ENCODE measurements around the gene TMEM209.

DNA sequence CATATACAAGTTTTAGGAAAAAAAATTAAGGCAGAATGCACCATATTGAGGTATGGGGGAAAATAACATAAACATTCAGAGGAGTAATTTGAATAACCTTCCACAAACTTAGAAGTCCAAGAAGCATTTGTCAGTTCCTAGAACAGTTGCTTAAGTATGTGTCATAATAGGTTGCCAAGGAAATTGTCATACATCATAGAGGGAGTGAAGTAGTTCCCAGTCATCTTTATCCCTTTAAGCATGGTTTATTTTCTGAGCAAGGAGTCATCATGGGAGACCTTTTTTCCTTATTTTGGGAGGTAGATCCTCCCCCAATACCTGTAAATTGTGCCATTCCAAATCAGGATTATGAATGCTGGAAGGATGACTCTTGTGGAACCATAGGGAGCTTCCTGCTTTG, 2.4 kb upstream of the TMEM209 start, which contains the start of gene SSMEM1:
- TF ChIP-seq, protein P1, sequence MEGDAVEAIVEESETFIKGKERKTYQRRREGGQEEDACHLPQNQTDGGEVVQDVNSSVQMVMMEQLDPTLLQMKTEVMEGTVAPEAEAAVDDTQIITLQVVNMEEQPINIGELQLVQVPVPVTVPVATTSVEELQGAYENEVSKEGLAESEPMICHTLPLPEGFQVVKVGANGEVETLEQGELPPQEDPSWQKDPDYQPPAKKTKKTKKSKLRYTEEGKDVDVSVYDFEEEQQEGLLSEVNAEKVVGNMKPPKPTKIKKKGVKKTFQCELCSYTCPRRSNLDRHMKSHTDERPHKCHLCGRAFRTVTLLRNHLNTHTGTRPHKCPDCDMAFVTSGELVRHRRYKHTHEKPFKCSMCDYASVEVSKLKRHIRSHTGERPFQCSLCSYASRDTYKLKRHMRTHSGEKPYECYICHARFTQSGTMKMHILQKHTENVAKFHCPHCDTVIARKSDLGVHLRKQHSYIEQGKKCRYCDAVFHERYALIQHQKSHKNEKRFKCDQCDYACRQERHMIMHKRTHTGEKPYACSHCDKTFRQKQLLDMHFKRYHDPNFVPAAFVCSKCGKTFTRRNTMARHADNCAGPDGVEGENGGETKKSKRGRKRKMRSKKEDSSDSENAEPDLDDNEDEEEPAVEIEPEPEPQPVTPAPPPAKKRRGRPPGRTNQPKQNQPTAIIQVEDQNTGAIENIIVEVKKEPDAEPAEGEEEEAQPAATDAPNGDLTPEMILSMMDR (IDR thresholded peaks at IDR 0.05), result no peak
- no peak for TF ChIP-seq EP300 (IDR thresholded peaks at IDR 0.05)
